Trophoblast cell (in vitro differentiated cells and primary cell): ENCODE data around the gene BMPER.

ENCODE experiments used
- DNase-seq, 2 donors: peaks; one replicate each; pipeline ENCODE4 v3.0.0-alpha.2; 2016
- H2AFZ ChIP-seq: 2 replicates; pipeline ENCODE4 v1.6.1; 2013; ENCODE audit warnings: low read length, moderate library complexity, mild to moderate bottlenecking; ENCODE audit not compliant: insufficient read depth, poor library complexity
- H2AK5ac ChIP-seq: 2 replicates; pipeline ENCODE4 v1.6.1; 2013; ENCODE audit warnings: mild to moderate bottlenecking, low read length
- H2BK120ac ChIP-seq: 2 replicates; pipeline ENCODE4 v1.6.1; 2013; ENCODE audit warnings: low read length, mild to moderate bottlenecking, moderate library complexity; ENCODE audit not compliant: insufficient read depth, poor library complexity
- H2BK12ac ChIP-seq: 2 replicates; pipeline ENCODE4 v1.6.1; 2013; ENCODE audit warnings: mild to moderate bottlenecking, low read length, moderate library complexity
- H2BK5ac ChIP-seq: 2 replicates; pipeline ENCODE4 v1.6.1; 2013; ENCODE audit warnings: low read length, low read depth, moderate library complexity, mild to moderate bottlenecking; ENCODE audit not compliant: poor library complexity
- H3K14ac ChIP-seq: 2 replicates; pipeline ENCODE4 v1.6.1; 2013; ENCODE audit warnings: mild to moderate bottlenecking, low read length
- H3K18ac ChIP-seq: 2 replicates; pipeline ENCODE4 v1.6.1; 2013; ENCODE audit warnings: mild to moderate bottlenecking, low read length
- H3K23ac ChIP-seq: 2 replicates; pipeline ENCODE4 v1.6.1; 2013; ENCODE audit warnings: low read length
- H3K27ac ChIP-seq: 2 replicates; pipeline ENCODE4 v1.5.1; 2013; ENCODE audit warnings: low read depth, mild to moderate bottlenecking, inconsistent platforms, low read length, moderate library complexity
- H3K27me3 ChIP-seq: 2 replicates; pipeline ENCODE4 v1.6.1; 2013; ENCODE audit warnings: inconsistent platforms, mild to moderate bottlenecking, low read length, moderate library complexity; ENCODE audit not compliant: insufficient read depth
- H3K36me3 ChIP-seq, 2 experiments: 1 replicate in 1 of 2; 2 replicates in 1 of 2; pipeline ENCODE4 v1.6.1; 2013; ENCODE audit warnings: low read length in 2 of 2, mild to moderate bottlenecking in 2 of 2, moderate library complexity in 1 of 2; ENCODE audit not compliant: insufficient read depth in 2 of 2, control insufficient read depth in 1 of 2
- H3K4ac ChIP-seq: 2 replicates; pipeline ENCODE4 v1.6.1; 2013; ENCODE audit warnings: low read depth, mild to moderate bottlenecking, low read length, moderate library complexity
- H3K4me1 ChIP-seq, 2 experiments: 1 replicate in 1 of 2; 2 replicates in 1 of 2; pipeline ENCODE4 v1.6.1; 2013; ENCODE audit warnings: low read length in 2 of 2, mild to moderate bottlenecking in 2 of 2, moderate library complexity in 1 of 2; ENCODE audit not compliant: insufficient read depth in 2 of 2, control insufficient read depth in 1 of 2
- H3K4me2 ChIP-seq: 2 replicates; pipeline ENCODE4 v1.6.1; 2013; ENCODE audit warnings: inconsistent platforms, mild to moderate bottlenecking, low read length, moderate library complexity
- H3K4me3 ChIP-seq: 2 replicates; pipeline ENCODE4 v1.5.1; 2013; ENCODE audit warnings: mild to moderate bottlenecking, low read depth, low read length, inconsistent platforms
- H3K79me1 ChIP-seq: one replicate; pipeline ENCODE4 v1.6.1; 2013; ENCODE audit warnings: low read length
- H3K79me2 ChIP-seq: 2 replicates; pipeline ENCODE4 v1.6.1; 2013; ENCODE audit warnings: low read length, mild to moderate bottlenecking; ENCODE audit not compliant: control insufficient read depth, insufficient read depth, poor library complexity
- H3K9ac ChIP-seq: 2 replicates; pipeline ENCODE4 v1.6.1; 2013; ENCODE audit warnings: mild to moderate bottlenecking, low read length
- H3K9me3 ChIP-seq: 2 replicates; pipeline ENCODE4 v1.6.1; 2013; ENCODE audit warnings: low read depth, mild to moderate bottlenecking, control low read depth, inconsistent platforms, low read length; ENCODE audit not compliant: insufficient read depth
- H4K12ac ChIP-seq: 2 replicates; pipeline ENCODE4 v1.6.1; 2013; ENCODE audit warnings: low read depth, mild to moderate bottlenecking, low read length, moderate library complexity
- H4K8ac ChIP-seq: 2 replicates; pipeline ENCODE4 v1.6.1; 2013; ENCODE audit warnings: low read depth, mild to moderate bottlenecking, low read length, moderate library complexity
- H4K91ac ChIP-seq: one replicate; pipeline ENCODE4 v1.6.1; 2013; ENCODE audit warnings: low read depth, mild to moderate bottlenecking, low read length, moderate library complexity
- WGBS: extraction: QIAGEN DNeasy Blood & Tissue Kit; methylation state at CpG from one replicate; pipeline ENCODE4 v1.1.7; 2013; ENCODE audit warnings: missing lambda C conversion rate; ENCODE audit not compliant: insufficient read length, insufficient coverage; ENCODE audit errors: extremely low coverage; 5-methylcytosine and 5-hydroxymethylcytosine counted together

The BMPER gene

GRCh38 chr7:34100661-34101060 lies 195.3 kb downstream of the BMPER start:
- no peak overlapping the region for H4K8ac ChIP-seq
- H3K79me2 ChIP-seq = no peaks in the 10 kb centered on the region
- H2BK120ac ChIP-seq = no peak overlapping the region
- H2BK12ac ChIP-seq = no peak overlapping the region
- no peak overlapping the region for H3K4me3 ChIP-seq
- H4K12ac ChIP-seq = no peak overlapping the region
- H3K36me3 ChIP-seq = no peaks in the 10 kb centered on the region
- no peaks in the 10 kb centered on the region for H3K27me3 ChIP-seq
- H3K9me3 ChIP-seq = no peaks in the 10 kb centered on the region
- H3K4ac ChIP-seq = no peak overlapping the region
- H2BK5ac ChIP-seq = no peak overlapping the region
- H3K4me2 ChIP-seq = no peak overlapping the region
- no peak for DNase-seq
- no peak overlapping the region for H3K23ac ChIP-seq
- WGBS = no CpG with 5 or more reads among the region's 4 CpGs
- no peaks in the 10 kb centered on the region for H3K79me1 ChIP-seq
- H3K18ac ChIP-seq = no peak overlapping the region
- H2AFZ ChIP-seq = no peak overlapping the region
- H3K27ac ChIP-seq = no peak overlapping the region
- H3K14ac ChIP-seq = no peak overlapping the region
- H4K91ac ChIP-seq = no peak overlapping the region
- H3K9ac ChIP-seq = no peak overlapping the region
- no peaks in the 10 kb centered on the region for H3K4me1 ChIP-seq
- H2AK5ac ChIP-seq = no peak overlapping the region

DNA sequence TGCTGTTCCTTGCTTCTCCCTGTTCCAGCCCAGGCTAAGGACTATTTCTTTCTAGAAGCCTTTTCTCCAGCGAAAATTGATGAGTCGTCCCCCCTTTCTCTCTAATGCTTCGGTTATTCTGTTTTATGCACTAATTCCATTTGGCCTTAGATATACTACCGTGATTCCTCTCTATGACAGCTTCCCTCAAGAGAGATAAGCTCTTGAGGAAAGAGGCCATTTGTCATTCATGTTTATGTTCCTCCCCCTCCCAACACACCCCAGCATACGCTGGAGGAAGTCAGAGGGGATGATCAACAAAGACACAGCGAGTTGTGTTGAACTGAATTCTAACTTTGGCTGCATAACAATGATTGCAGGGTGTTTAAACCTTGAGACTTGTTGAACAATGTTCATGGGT lies 198.8 kb downstream of the BMPER start:
- H2AFZ ChIP-seq = no peak overlapping the region
- H3K4me2 ChIP-seq = no peak overlapping the region
- H4K8ac ChIP-seq = no peak overlapping the region
- H2AK5ac ChIP-seq = no peak overlapping the region
- no peak overlapping the region for H3K14ac ChIP-seq
- H3K23ac ChIP-seq = no peak overlapping the region
- H2BK12ac ChIP-seq = no peak overlapping the region
- H3K79me2 ChIP-seq = no peaks in the 10 kb centered on the region
- H4K91ac ChIP-seq = no peak overlapping the region
- no peak overlapping the region for H2BK120ac ChIP-seq
- H3K27me3 ChIP-seq = no peaks in the 10 kb centered on the region
- H3K36me3 ChIP-seq = no peaks in the 10 kb centered on the region
- no peaks in the 10 kb centered on the region for H3K9me3 ChIP-seq
- H3K4me1 ChIP-seq = no peaks in the 10 kb centered on the region
- no peak overlapping the region for H4K12ac ChIP-seq
- H3K18ac ChIP-seq = no peak overlapping the region
- H3K79me1 ChIP-seq = no peaks in the 10 kb centered on the region
- no peak for DNase-seq
- no peak overlapping the region for H3K27ac ChIP-seq
- H3K4ac ChIP-seq = no peak overlapping the region
- no peak overlapping the region for H3K4me3 ChIP-seq
- no CpG with 5 or more reads among the region's 6 CpGs for WGBS
- H2BK5ac ChIP-seq = no peak overlapping the region
- H3K9ac ChIP-seq = no peak overlapping the region

DNA sequence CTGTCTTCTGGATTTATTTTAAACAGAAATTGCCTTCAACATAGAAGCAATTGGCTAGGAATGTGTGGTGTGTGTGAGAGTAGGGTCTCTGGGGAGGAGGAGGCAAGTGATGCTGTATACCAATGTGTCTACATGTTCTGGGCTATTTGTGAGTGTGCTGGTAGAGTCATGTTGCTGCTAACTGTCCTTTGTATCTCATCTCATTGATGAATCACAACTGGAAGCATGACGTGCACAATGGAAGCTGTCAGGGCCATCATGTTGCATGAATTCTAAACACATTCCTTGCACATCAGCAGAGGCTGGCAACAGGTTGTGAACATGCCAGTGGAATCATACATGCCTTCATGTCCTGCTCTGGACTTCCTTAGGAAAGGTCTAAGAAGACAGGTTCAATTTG lies 199.7 kb downstream of the BMPER start:
- no peaks in the 10 kb centered on the region for H3K79me1 ChIP-seq
- no peak overlapping the region for H3K14ac ChIP-seq
- no peak overlapping the region for H3K4ac ChIP-seq
- H3K4me3 ChIP-seq = no peak overlapping the region
- H4K8ac ChIP-seq = no peak overlapping the region
- H3K9ac ChIP-seq = no peak overlapping the region
- H3K4me2 ChIP-seq = no peak overlapping the region
- no CpG with 5 or more reads among the region's 1 CpG for WGBS
- H3K79me2 ChIP-seq = no peaks in the 10 kb centered on the region
- no peak overlapping the region for H2BK5ac ChIP-seq
- no peak overlapping the region for H3K27ac ChIP-seq
- H2AK5ac ChIP-seq = no peak overlapping the region
- H4K12ac ChIP-seq = no peak overlapping the region
- no peaks in the 10 kb centered on the region for H3K36me3 ChIP-seq
- peak; percentile 72 to 79 for DNase-seq
- H3K18ac ChIP-seq = no peak overlapping the region
- H4K91ac ChIP-seq = no peak overlapping the region
- H2BK120ac ChIP-seq = no peak overlapping the region
- no peak overlapping the region for H2AFZ ChIP-seq
- H2BK12ac ChIP-seq = no peak overlapping the region
- no peaks in the 10 kb centered on the region for H3K27me3 ChIP-seq
- no peaks in the 10 kb centered on the region for H3K9me3 ChIP-seq
- no peak overlapping the region for H3K23ac ChIP-seq
- no peaks in the 10 kb centered on the region for H3K4me1 ChIP-seq

DNA sequence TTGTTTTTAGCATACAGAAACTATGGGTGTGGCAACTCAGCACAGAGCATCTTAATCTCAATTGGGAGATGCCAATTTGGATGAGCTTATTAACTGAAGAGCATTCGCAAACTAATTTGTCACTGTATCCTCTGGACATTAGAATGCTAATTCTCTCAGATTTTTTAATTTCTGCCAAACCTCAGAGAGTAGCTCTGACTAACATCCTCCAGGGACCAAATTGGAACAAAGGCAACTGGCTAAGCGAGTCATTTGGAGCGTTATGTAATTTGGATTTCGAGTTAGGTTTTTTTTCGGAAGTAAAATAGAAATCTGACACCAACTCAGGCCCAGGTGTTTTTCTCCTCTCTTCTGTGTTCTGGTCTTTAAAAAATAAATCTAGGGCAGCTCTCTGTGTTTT lies 201.9 kb downstream of the BMPER start:
- no peaks in the 10 kb centered on the region for H3K4me1 ChIP-seq

More for the DNA sequence above, 201.9 kb downstream of the BMPER start:
- H3K9me3 ChIP-seq = no peaks in the 10 kb centered on the region
- no CpG with 5 or more reads among the region's 5 CpGs for WGBS
- no peak overlapping the region for H3K4me3 ChIP-seq
- no peak overlapping the region for H2AK5ac ChIP-seq
- no peak overlapping the region for H3K14ac ChIP-seq
- no peak for DNase-seq
- H2BK120ac ChIP-seq = no peak overlapping the region
- no peak overlapping the region for H3K23ac ChIP-seq
- no peak overlapping the region for H3K4ac ChIP-seq
- H3K4me2 ChIP-seq = no peak overlapping the region
- no peaks in the 10 kb centered on the region for H3K79me2 ChIP-seq
- H2AFZ ChIP-seq = no peak overlapping the region
- H2BK12ac ChIP-seq = no peak overlapping the region
- no peak overlapping the region for H4K12ac ChIP-seq
- H4K8ac ChIP-seq = no peak overlapping the region
- H3K27ac ChIP-seq = no peak overlapping the region
- no peak overlapping the region for H2BK5ac ChIP-seq
- H3K18ac ChIP-seq = no peak overlapping the region
- no peaks in the 10 kb centered on the region for H3K27me3 ChIP-seq
- H3K36me3 ChIP-seq = no peaks in the 10 kb centered on the region
- H3K9ac ChIP-seq = no peak overlapping the region
- H4K91ac ChIP-seq = no peak overlapping the region
- no peaks in the 10 kb centered on the region for H3K79me1 ChIP-seq
